Cardiac muscle cell (in vitro differentiated cells and primary cell): Measurements from ENCODE around the gene CPED1. TPM values are rescaled to one million over a fixed set of nuclear protein-coding genes. Genes with fewer than 3 reads are reported as not detected.
"Not testable (repeated sequence)": the region's sequence is repeated elsewhere in the genome, so short reads cannot be mapped to it uniquely, and the experiment has no call there.

Source experiments
- DNase-seq, 2 donors: peaks; one replicate each; pipeline versions ENCODE4 v3.0.0 to v3.0.0-alpha.2; 2010 to 2017; ENCODE audit warnings: low read depth in 1 of 2, low spot score in 1 of 2
- H3K27ac ChIP-seq: fragments of 200-600 bp; sonication (generic); 2 replicates; pipeline ENCODE4 v1.5.1; 2016
- H3K27me3 ChIP-seq: fragments of 200-600 bp; sonication (generic); 2 replicates; pipeline ENCODE4 v1.6.0; 2016; ENCODE audit warnings: control low read depth
- H3K36me3 ChIP-seq: fragments of 200-600 bp; sonication (generic); 2 replicates; pipeline ENCODE4 v1.5.1; 2016; ENCODE audit warnings: control low read depth
- H3K4me1 ChIP-seq: fragments of 200-600 bp; sonication (generic); 2 replicates; pipeline ENCODE4 v1.8.1; 2017; ENCODE audit warnings: low read depth, mild to moderate bottlenecking, mixed run types
- H3K4me3 ChIP-seq: fragments of 200-600 bp; sonication (generic); 2 replicates; pipeline ENCODE4 v1.5.1; 2016; ENCODE audit warnings: mild to moderate bottlenecking
- H3K9me3 ChIP-seq: fragments of 200-600 bp; sonication (generic); 2 replicates; pipeline ENCODE4 v1.5.1; 2017; ENCODE audit warnings: low read depth, mild to moderate bottlenecking, control low read depth
- polyA plus RNA-seq: library from polyadenylated mRNA; unstranded; fragments of >200 nt; fragmentation: Nextera tagmentation; extraction: Ambion mirVana; gene quantifications from 2 replicates; pipeline ENCODE4 v1.2.1, GENCODE V29; 2016
- total RNA-seq: library from RNA; depleted of rRNA; stranded (reverse); fragments of >200 nt; gene quantifications from 2 replicates; pipeline ENCODE4 v1.2.3, GENCODE V29; 2016
- TF ChIP-seq, protein P1 (sequence below): IDR thresholded peaks from 2 replicates; pipeline ENCODE4 v1.5.1; 2012; ENCODE audit warnings: low read depth, mild to moderate bottlenecking, low read length

The CPED1 gene
- total and polyA plus RNA-seq, 2 experiments from 2014 or later = 0.67 to 3.2 TPM

GRCh38 chr7:121054925-121055324, 66.4 kb downstream of the CPED1 start:
- Histone ChIP-seq H3K9me3 (no peaks in the 10 kb centered on the region), H3K27ac (no peak overlapping the region), H3K36me3 (no peaks in the 10 kb centered on the region), H3K4me3 (no peak overlapping the region), H3K4me1 (no peaks in the 10 kb centered on the region), H3K27me3 (no peaks in the 10 kb centered on the region)
- TF ChIP-seq, protein P1, sequence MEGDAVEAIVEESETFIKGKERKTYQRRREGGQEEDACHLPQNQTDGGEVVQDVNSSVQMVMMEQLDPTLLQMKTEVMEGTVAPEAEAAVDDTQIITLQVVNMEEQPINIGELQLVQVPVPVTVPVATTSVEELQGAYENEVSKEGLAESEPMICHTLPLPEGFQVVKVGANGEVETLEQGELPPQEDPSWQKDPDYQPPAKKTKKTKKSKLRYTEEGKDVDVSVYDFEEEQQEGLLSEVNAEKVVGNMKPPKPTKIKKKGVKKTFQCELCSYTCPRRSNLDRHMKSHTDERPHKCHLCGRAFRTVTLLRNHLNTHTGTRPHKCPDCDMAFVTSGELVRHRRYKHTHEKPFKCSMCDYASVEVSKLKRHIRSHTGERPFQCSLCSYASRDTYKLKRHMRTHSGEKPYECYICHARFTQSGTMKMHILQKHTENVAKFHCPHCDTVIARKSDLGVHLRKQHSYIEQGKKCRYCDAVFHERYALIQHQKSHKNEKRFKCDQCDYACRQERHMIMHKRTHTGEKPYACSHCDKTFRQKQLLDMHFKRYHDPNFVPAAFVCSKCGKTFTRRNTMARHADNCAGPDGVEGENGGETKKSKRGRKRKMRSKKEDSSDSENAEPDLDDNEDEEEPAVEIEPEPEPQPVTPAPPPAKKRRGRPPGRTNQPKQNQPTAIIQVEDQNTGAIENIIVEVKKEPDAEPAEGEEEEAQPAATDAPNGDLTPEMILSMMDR = no peak
- DNase-seq = no peak

DNA sequence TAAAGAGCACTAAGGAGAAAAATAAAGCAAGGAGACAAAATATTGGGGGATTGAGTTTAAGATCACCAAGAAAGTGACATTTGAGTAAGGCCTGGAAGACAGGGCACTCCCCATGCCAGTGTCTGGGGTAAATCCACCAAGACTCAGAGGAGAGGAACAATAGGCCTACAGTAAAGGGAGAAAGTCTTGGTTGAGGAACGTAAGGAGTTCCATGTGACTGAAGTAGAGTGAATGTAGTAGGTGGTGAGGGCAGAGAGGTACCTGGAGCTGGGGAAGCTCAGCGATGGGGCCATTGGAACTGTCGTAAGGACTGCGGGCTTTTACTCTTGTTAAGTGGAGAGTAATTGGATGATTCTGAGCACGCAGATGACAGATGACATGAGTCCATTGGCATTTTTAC, 69.4 kb downstream of the CPED1 start:
- TF ChIP-seq, protein P1 = no peak
- Histone ChIP-seq H3K27ac (no peak overlapping the region), H3K9me3 (no peaks in the 10 kb centered on the region), H3K36me3 (no peaks in the 10 kb centered on the region), H3K4me1 (no peaks in the 10 kb centered on the region), H3K27me3 (no peaks in the 10 kb centered on the region), H3K4me3 (no peak overlapping the region)
- DNase-seq = no peak

DNA sequence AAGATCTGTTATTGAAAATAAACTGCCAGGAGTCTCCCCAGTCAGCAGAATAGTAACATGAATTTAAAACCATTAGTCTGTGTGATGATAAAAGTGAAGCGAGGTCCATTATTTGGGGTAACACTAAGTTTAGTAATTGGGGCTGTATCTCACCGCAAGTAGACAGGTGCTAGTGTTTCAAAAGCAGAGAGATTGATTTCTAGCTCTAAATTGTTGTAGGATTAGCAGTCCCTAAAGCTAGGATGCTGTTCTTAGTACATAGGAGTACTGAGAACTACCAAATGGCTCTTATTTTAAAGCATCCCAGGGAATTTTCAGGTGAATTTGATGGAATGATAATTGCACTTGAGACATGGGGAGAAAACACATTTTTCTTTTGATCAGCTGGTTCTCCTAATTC, 70.5 kb downstream of the CPED1 start:
- H3K4me1 ChIP-seq = no peaks in the 10 kb centered on the region
- DNase-seq = no peak
- TF ChIP-seq, protein P1 = no peak
- no peaks in the 10 kb centered on the region for H3K9me3 ChIP-seq
- no peaks in the 10 kb centered on the region for H3K27me3 ChIP-seq
- no peaks in the 10 kb centered on the region for H3K36me3 ChIP-seq
- no peak overlapping the region for H3K27ac ChIP-seq
- no peak overlapping the region for H3K4me3 ChIP-seq

GRCh38 chr7:121059979-121060509, 71.5 kb downstream of the CPED1 start:
- H3K4me1 ChIP-seq, H3K36me3 ChIP-seq, H3K4me3 ChIP-seq, H3K27me3 ChIP-seq, H3K27ac ChIP-seq, H3K9me3 ChIP-seq, DNase-seq: not testable (repeated sequence)

- H3K27ac ChIP-seq = no peak overlapping the region
- H3K4me1 ChIP-seq = no peaks in the 10 kb centered on the region
- TF ChIP-seq, protein P1 = no peak
- H3K4me3 ChIP-seq = no peak overlapping the region
- H3K36me3 ChIP-seq = no peaks in the 10 kb centered on the region
- no peaks in the 10 kb centered on the region for H3K9me3 ChIP-seq
- DNase-seq = no peak
- H3K27me3 ChIP-seq = no peaks in the 10 kb centered on the region
Observed at GRCh38 chr7:121061677-121062582, 73.4 kb downstream of the CPED1 start.

GRCh38 chr7:121062671-121063279, 74.3 kb downstream of the CPED1 start:
- H3K27me3 ChIP-seq = no peaks in the 10 kb centered on the region
- no peak overlapping the region for H3K4me3 ChIP-seq
- H3K27ac ChIP-seq = no peak overlapping the region
- H3K4me1 ChIP-seq = no peaks in the 10 kb centered on the region
- no peaks in the 10 kb centered on the region for H3K9me3 ChIP-seq
- no peak for DNase-seq
- no peaks in the 10 kb centered on the region for H3K36me3 ChIP-seq
- TF ChIP-seq, protein P1 = no peak

- H3K4me3 ChIP-seq, H3K4me1 ChIP-seq, H3K27me3 ChIP-seq, H3K36me3 ChIP-seq, H3K9me3 ChIP-seq, H3K27ac ChIP-seq, DNase-seq: not testable (repeated sequence)
Observed at GRCh38 chr7:121067717-121068116, 79.2 kb downstream of the CPED1 start.
